GM21529 (cell line): ENCODE results near the gene TECTB.

ENCODE experiments used
- ATAC-seq: cut with Tn5 transposase; IDR thresholded peaks from one replicate; pipeline ENCODE4 v1.9.1; 2021; ENCODE audit not compliant: unreplicated experiment

Gene TECTB

DNA sequence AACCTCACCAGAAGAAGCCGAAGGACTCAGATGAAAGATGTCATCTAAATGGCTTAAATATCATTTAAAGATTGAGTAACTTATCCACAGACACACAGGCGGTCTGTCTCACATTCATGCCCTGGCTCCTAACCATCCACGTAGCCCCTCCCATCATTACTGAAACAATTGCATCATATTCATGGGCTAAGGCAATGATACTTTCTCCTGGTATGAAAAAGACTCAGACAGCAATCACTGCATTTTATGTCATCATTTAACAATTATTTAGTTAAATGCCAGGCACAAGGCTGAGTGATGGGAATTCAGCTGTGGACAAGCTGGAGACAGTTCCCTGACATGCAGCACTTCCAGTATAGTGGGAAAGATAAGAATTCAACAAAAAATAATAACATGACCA lies 11.2 kb upstream of the TECTB start:
- no peak for ATAC-seq

DNA sequence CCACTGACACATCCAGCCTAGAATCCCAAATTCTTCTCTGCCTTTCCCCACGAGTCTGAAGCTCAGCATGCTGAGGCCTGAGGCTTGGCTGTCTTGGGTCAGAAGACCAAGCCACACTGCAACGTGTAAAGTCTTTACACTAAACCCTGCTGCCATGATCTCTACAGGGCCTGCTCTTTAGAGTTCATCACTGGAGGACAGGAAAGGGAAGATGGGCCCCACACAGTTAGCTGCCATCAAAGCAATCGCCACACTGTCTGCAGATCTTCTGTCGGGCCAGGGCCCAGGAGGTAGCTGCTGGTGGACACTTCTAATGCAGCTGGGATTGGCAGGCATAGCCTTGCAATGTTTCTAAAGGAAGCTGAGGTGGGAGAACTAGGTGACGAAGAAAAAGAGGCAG lies 8.4 kb upstream of the TECTB start:
- no peak for ATAC-seq

DNA sequence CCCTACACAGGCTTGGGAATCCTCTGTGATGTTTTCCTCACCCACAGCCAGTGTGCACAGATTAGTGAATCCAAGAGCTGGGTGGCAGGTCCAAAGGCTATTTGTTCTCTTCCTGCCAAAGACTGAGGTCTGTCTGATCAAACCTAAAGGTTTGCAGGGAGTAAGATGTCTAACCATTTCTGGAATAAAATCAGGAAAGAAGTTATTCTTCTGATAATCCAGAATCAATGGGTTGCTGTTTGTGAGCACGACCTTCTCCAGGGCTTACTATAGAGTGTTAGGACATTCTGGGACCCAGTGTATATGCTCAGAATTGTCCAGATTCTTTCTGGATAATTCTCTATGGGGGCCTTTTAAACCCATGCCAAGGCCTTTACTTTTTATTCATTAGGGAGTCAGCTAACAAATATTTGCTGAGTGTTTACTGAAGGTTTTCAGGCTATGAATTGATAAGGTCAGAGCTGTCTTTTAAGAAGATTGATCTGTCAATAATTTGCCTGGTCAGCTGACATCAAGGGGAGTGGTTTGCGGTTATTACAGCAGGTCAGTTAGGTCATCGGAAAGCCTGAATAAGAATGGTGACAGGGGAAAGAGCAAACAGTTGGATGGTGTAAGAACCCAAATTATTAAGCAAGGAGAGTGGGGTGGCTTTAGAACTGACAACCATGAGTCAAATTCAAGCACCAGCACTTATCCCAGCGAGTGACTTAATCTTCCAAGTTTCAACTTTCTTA lies 7.5 kb upstream of the TECTB start:
- ATAC-seq: no peak

DNA sequence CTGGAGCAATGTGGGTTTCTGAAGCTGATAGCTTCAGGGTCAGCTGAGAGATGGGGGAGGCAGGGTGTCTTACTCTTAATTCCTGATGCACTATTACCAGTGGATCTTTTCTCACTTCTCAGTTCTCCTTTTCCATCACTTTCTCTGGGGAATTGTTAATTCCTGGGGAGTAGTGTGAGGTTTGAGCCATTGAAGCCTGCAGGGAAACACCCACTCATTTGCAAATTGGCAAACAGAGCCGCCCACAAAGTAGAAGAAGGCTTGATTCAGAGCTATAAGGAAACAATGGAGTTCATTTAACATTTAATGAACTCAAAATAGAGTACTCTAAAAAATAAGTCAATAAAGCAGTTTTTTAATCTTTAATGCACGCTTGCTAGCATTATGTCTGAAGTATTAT lies 4.3 kb upstream of the TECTB start:
- ATAC-seq: no peak

DNA sequence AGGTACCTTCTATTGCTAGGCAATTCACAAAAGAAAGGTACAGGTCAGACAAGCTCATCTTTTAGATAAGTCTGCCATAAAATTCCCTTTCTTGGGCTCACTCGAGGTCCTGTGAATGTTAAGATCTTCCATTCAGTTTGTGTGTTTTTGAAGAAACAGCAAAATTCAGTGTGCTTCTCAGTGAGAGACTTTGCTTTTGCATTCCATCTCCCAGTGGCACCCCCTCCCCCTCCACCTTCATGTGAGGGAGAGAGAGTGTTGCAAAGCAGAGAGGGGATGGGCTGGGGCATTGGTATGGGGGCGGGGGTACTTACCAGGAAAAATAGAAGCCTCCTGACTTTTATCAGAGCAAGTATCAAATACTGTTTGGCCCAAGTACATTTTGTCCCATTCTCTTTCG lies 3.8 kb upstream of the TECTB start:
- no peak for ATAC-seq

DNA sequence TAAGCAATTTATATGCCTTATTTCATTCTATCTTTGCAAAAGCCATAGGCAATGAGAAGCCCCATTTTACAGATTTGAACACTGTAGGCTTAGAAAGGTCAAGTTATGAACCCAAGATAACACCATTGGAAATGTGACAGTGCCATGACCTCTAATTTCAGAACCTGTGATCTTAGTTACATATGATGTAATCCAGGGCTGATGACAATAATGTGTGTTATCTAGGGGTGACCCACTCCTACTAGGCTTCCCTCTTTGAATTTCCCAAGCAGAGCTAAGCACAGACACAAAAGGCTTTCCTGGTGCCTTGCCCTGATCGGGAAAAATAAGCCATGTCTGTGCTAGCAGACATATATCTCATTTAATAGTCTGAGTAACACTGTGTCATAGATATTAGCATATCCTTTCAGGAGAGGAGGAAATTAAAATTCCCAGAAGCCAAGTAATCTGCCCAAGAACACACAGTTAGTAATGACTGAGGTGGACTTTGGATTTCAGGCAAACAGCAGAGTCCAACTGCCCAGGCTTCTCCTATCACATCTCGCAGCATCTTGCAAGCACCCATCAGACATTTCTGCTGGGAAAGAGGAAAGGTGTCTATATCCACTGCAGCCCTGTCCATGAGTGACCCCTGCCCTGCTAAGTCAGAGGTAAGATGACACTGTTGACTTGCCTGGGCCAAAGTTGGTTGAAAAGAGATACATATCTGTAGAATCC lies 2.8 kb upstream of the TECTB start:
- ATAC-seq: no peak

DNA sequence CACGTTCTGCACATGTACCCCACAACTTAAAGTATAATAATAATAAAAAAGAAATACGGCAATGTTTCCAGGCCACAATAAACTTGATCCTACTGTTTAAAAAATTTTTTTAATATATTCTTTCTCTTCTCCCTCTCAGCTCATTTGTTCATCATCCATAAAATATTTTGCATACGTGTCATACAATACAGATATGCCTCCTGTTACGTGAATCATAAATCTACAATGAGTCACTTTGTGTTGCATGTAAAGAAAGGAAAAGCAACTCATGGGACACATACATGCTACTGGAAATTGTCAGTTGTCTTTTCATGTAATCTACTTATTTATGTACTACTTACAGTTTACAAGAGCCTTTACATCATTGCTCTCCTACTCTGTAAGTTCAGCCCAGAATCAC lies 1.1 kb upstream of the TECTB start:
- ATAC-seq: no peak

DNA sequence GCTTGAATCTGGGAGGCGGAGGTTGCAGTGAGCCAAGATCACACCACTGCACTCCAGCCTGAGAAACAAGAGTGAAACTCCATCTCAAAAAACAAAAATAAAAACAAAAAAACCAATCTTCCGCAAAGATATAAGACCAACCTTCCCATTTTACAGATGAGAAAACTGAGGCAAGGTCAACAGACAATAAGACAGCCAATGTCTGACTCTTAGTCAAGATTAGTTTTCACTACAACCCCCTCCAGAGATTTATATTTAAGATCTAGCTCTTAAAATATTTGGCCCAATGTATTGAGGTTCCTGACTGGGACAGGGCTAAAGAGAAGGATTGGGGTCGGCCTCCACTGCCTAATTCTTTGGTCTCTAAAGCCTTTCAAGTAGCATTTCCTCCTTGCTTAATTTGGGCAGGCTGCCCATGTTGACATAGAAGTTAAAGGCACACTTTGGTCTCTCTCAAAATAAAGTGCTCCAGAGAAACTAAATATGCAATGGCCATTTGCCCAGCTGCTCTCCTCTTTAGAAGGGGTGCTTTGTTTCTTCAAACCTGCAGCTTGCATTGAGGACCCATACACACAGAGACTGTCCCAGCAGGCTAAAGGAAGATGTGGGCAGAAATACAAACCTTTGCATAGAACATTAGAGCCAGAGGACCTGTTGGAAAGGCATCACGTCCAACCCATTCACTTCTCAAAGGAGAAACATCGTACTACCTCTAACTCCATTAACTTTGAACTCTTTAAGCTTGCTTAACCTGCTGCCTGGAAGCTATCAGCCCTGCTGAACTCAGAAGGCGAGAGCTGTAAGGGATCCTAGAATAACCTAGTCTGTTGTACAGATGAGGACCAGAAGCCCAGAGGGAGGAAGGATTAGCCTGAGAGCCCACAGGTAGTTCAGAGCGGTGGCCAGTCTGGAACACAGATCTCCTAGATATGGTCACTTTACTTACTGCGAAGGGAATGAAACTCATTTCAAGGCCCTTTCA lies 3.9 kb downstream of the TECTB start:
- no peak for ATAC-seq

DNA sequence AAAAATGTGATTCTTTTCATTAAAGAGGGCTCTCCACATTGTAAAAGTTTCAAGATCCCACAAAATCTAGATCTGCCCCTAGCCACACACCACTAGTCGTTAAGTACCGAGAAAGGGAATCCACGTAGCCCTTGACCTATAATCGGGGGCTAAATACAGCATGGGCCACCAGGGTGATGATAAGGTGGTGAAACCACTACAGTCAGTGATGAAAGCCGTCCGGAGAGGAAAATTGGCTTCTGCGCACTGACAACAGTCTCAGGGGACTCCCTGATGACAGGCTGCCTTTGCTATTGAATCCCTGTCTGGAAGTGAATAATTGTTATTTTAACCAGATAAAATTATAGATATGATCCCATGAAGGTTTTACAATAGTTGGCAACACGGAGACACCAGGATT lies 4.6 kb downstream of the TECTB start:
- no peak for ATAC-seq

DNA sequence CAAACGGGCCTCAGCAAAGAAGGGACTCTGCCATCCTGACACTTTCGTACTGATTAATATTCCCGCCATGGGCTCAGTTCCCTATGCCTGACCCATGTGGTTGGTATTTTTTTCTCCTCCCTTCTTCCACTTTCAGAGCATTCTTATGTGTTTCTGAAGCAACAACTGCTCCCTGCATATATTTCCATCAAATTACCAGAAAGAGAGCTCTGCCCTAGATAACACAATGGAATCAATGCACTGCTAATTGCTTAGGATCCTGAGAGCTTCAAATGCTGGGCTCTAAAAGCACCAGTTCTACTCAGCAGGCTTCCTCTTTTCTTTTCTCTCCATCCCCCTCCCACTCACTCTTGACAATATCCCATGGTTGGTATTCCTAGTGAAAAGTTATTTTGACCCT lies 5.3 kb downstream of the TECTB start:
- no peak for ATAC-seq

DNA sequence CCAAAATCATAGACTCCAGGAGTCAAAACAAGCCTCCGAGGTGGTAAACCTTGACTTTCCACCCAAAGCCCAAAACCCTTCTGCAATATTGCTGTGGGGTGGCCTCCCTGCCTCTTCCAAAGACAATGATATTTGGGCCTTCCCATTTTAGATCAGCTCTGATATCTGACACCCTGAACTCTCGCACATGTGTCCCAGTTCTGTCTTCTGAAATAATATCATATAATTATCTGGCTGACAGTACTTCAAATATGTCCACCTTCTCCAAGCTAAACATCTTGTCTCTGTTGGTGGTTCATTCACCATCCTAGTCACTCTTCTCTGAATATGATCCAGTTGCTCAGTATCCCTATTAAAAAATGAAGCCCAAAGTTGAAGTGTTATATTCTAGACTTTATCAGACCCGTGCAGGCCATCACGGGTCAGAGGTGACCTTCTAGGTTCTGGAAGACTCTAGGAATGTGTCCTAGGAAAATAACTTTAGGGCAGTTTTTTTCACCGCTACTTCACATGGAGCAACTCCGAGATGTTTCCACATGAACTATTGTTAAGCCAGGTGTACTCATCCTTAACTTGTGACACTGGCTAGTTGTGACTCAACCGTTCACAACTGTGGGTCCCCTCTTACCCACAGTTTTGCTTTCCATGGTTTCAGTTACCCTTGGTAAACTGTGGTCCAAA lies 6.3 kb downstream of the TECTB start:
- ATAC-seq: no peak

DNA sequence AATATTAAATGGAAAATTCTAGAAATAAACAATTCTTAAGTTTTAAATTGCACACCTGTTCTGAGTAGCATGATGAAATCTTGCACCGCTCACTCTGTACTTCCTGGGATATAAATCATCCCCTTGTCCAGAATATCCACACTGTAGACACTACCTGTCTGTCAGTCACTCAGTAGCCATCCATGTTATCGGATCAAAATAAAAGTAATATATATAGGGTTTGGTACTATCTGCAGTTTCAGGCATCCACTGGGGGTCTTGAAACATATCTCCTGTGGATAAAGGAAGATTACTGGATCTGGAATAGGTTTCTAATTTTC lies 6.8 kb downstream of the TECTB start:
- ATAC-seq: no peak

DNA sequence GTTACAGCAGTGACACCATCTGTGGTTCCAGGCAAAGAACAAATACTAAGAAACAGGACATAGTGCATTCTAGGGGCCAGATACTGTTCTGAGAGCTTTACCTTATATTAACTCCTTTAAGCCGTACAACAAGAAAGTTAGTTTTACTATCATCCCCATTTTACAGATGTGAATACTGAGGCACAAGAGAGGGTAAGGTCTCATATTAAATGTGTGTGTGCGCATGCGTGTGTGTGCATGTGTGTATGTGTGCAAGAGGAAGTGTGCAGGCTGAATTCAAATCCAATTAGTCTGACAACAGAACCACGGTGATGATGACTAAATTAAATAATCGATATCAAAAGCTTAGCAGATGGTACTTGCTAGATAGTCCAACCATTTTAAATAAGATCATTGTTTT lies 11.0 kb downstream of the TECTB start:
- no peak for ATAC-seq

DNA sequence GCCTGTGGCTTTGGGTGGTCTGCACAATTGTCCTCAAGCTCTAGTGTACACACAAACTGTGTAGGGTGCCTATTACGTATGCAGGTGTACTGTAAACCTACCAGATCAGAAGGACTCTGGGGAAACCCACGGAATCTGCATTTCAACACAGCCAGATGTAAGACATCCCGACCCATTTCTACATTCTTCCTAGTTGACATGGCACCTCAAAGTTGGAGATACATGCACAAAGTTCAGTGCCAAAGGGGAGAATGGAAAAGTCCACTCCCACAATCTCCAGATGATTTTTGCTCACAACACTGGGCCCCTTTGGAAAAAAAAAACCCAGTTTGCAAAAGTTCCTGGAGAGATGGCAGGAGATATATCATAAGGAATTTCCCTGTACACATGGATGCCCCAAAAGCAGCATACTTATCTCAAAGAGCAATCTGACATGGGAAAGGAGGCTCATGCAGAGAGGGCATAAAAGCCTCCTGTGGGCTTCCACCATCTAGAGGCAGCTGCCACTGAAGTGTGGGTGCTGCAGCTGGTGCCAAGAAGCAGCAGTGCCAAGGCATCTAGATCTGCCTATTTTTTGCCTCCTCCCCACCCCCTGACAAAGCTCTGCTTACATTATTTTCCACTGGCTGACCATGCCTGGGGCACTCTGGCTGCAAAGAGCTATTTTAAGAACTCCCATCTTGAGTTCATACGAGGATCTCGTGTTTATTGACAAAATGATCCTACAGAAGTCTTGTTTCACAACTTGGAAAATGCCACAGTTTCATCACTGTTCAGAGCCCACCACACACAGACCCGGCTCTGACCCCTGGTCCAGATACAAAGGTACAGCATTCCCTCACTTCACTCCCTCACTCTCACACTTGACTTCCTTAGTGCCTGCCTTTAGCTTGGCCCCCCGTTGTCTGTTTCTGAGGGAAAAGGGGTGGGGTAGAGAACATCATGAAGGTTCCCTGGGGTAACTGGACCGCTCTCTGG lies 12.9 kb downstream of the TECTB start:
- no peak for ATAC-seq

DNA sequence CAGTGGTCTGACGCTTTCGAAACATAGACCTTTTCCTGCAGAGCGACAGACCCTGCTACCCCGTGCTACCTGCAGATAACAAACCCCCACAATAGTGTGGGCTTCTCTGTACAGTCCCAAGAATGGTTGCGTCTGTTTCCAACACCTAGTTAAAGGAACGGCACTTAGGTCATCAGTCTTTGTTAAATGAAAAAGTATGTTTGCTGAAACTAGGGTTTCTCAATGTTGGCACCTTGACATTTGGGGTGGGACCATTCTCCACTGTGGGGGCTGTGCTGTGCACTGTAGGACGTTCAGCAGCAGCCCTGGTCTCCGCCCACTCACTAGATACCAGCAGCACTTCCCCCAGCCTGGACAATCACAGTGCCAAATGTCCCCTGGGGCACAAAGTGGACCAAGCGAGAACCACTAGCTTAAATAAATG lies 13.7 kb downstream of the TECTB start:
- ATAC-seq: no peak

DNA sequence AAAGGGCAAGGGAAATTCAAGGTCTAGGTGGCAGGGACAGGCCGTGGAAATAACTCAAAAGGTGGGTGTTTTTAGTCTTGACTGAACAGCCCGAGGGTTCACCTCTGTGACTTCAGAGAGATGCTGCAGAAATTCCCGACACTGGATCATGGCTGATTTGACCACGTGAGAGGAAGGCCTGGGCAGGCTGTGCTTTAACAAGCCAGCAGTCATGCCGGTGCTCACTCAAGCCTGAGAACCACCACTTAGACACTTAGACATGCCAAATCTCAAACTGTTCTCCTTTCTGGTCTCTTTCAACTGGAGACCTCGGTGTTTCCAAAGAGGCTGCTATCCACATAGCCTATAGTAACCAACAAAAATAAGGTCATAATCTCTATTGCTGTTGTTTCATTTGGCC lies 15.4 kb downstream of the TECTB start:
- no peak for ATAC-seq

DNA sequence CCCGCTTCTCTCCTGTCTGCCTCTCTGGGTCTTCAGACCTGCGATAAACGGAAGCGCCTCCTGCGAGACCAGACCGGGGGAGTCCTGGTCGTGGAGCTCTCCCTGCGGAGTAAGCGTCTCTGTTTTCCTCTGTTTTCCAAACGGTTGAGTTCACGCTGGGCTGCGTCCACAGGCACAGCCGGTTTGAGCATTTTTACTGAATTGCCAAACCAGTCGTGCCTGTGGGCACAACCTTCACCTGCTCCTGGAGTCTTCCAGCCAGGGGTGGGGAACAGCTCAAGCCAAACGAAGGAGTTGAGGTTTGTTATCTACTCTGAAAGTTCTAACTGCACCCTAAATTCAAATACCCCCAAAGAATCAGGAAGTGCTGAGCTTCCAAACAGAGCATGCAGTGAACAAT lies 16.3 kb downstream of the TECTB start:
- ATAC-seq: no peak

DNA sequence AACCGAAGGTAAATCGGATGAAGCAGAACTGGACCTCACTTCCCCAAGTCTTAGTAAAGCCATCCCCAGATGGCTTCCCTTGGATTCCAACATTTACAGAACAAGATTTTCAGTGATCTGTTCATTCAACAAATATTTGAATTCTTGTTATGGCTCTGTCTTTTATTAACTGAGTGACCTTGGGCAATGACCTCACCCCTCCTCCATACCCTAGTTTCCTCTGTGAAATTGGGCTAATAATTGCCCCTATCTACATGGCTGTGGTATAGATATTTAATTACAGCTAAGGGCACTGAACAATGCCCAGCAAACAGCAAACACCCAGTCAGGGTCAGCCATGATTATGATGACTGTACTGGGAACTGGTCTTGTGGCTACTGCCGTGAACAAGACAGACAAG lies 19.1 kb downstream of the TECTB start:
- ATAC-seq: no peak

DNA sequence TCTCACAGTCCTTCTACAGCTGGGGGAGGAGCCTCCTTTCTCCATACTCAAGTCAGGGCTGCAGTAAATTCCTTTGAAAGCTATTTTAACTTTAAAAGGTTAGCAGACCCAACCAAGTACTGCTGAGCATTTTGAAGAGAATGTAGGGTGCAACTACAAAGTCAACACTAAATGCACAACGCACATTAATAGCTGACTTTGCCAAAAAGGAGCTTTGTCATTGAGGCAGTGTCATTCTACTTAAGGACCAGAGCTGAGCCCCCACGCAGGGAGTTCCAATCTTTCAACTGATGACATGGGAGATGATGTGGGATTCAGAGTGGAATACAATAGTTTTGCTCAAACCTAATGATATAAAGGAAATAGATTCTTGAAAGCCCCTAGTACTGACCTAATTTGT lies 20.3 kb downstream of the TECTB start:
- no peak for ATAC-seq

DNA sequence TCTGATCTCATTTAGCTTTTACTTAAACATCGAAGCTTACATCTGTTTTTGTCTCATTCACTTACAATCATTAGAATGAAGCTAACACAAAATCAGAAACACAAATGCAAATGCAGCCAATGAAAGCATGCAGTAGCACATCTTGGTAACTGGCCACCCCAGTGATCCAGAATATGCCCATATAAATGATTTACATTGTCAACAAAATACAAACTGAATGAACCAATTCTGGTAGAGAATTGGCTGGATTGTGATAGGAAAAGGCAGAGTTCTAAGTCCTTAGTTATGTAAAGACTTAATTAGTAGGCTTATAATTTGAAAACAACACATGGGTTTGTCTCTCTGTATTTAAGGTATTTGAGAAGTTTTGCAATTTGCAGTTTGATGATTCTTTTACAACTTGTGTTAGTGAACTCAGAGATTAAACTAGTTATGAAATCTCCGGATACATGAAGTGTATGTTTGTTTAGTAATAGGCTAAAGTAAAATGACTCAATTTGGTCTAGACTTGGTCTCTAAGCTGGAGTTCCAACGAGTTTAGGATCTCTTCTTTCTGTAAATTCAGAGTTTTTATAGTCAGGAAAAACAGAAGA lies 21.2 kb downstream of the TECTB start:
- no peak for ATAC-seq
